GM21825 (cell line): ENCODE data around the gene TPM1.

Experiments
- ATAC-seq: cut with Tn5 transposase; IDR thresholded peaks from one replicate; pipeline ENCODE4 v1.9.1; 2021; ENCODE audit warnings: mild to moderate bottlenecking, moderate library complexity; ENCODE audit not compliant: unreplicated experiment

Gene TPM1

DNA sequence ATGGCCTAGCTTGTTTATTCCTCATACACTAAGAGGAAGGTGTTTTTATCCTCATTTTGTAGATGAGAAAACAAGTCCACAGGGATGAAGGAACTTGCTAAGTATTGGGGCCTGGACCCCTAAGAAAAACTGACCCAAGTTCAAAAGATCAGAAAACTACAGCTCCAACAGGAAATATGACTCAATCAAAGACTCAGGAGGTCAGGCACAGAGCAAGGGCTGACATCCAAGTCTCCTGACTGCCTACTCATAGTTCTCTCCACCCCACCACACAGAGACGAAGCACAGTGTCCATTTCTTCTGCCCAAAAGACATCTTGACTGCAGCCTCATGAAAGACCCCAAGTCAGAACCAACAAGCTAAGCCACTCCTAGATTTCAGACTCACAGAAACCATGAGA is 26.9 kb upstream of the TPM1 start:
- ATAC-seq = no peak

DNA sequence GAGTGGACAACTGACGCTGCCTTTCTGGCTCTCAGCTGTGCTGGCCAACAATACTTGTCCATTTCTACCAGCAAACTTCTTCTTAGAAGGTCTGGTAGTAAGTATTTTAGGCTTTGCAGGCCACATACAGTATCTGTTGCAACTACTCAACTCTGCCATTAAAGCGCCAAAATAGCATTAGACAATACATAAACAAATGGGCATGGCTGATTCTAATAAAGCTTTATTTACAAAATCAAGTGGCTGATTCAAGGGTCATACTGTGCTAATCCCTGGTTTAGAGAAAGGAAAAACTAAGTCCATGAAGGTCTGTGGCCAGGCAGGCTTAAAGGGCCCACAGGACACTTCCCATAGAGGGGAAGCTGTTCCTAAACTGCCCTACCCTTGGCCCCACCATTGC is 26.3 kb upstream of the TPM1 start:
- ATAC-seq = no peak

- no peak for ATAC-seq
These were observed 23.9 kb upstream of the TPM1 start for GRCh38 chr15:63018639-63019038.

- no peak for ATAC-seq
These were observed 22.9 kb upstream of the TPM1 start for GRCh38 chr15:63019511-63020109.

- no peak for ATAC-seq
These were observed 22.4 kb upstream of the TPM1 start for GRCh38 chr15:63020128-63020527.

GRCh38 chr15:63020759-63021430 is 21.7 kb upstream of the TPM1 start:
- ATAC-seq = no peak

- no peak for ATAC-seq
These were observed 20.4 kb upstream of the TPM1 start for GRCh38 chr15:63022181-63022580.

GRCh38 chr15:63022663-63023062 is 19.9 kb upstream of the TPM1 start:
- ATAC-seq = no peak

DNA sequence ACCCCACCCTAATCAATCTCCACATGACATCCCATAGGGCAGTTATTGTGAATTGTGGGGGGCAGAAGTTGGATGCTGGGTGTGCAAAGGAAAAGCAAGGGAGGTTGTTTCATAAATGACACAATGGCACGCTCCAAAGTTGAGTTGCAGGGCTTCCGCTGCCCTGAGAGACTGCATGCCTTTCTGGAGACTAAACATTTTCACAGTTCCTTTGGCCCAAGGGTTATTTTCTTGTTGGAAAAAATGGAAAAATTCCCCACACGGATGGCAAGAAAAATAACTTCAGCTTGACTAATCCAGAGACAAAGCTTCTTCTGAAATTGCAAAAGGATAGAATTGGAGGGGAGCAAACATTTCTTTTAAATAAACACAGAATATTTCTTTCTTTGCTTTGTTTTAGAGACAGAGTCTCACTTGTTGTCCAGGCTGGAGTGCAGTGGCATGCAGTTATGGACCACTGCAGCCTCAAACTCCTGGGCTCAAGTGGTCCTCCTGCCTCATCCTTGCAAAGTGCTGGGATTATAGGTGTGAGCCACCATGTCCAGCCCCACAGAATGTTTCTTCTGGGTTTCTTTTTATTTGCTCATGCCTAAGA is 19.1 kb upstream of the TPM1 start:
- ATAC-seq = no peak

DNA sequence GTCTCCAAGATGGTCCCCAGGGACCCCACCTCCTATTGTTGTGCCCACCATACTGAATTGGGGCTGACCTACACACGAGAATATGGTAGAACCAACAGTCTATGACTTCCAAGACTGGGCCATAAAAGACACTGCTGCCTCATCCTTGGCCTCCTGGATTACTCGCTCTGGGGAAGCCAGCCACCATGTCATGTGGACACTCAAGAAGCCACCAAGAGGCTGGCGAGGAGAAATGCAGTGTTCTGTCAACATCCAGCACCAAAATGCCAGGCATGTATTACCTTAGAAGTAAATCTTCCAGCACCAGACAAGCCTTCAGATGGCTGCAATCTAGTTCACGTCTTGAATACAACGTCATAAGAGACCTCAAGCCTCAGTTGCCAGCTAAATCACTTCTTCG is 17.1 kb upstream of the TPM1 start:
- no peak for ATAC-seq

DNA sequence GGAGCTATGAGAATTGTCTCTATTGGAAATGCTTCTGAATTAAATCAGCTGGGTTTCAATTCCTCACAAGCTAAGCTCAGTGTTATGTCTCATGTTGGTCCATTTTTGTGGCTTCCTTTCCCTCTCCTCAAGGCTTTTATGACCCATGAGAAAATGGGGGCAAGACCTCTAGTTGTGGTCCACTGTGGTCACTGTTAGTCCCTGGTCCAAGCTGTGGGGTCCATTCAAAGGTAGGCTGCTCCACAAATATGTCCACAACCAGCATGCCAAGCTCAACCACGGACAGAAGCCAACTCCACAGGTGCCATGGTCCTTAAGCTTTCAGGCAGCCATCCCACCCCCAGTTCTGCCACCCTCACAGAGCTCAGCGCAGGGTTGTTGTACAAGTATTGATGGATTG is 14.9 kb upstream of the TPM1 start:
- no peak for ATAC-seq

DNA sequence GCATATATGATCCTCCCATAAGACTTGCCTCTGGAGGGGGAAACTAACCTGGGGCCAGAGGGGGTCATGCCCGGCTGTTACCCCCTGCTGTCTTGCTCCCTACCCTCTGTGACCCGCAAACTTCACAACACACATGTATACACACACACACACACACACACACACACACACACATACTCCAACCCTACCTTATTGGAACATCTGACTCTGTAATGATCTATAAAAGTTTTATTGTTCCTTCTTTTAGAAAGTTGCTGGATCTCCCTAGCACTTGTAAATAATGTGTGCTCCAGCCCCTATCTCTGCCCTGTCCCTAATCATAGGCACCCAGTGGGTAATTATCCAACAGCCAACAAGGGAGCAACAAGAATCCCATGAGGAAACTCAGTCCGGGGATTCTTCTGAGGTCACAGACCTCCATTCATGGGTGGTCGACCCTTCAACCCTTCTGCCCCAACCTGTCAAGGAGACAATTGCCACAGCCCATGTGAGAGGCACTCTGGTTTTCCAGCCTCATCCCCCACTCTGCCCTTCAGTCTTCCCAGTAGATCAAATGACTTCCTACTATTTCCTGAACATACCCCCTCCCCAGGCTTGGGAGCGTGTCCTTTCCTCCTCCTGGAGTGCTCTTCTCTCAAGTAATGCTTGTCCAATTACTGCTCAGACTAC is 14.0 kb upstream of the TPM1 start:
- ATAC-seq = no peak

DNA sequence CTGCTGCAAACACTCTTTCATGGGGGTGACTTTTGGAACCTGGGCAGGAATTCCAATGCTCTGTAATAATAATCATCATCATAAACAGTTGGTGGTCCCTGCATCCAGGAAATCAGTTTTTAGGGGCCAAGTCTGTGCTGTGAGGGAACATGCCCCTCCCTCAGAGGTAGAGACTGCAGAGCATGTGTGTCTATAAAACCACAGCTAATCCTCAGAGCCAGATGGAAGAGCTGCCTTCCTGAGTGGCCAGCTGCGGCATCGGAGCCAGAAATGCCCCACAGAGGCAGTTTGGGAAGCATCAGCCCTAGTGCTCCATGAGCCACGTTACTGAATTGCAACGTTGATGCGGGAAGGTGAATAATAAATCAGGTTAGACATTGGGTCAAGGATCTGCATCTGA is 12.9 kb upstream of the TPM1 start:
- no peak for ATAC-seq

DNA sequence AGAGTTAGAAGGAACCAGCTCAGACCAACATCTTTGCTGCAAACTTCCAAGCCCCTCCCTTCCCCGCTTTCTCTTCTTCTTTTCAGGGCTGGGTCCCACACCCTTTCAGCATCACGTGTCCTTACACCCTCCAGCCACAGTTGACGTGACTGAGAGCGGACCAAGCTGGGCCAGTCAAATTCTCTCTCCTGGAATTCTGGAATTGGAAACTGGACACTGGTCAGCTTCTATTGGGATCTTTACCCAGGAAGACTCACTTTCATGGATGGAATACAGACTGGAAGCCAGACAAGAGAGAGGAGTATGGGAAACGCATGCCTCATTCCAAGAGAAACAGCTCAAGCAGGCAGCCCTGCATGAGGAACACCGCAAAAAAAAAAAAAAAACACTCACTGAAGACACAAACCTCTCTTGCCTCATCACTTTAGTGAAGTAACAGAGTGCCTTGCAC is 12.4 kb upstream of the TPM1 start:
- ATAC-seq = no peak

GRCh38 chr15:63034578-63034977 is 8.0 kb upstream of the TPM1 start:
- no peak for ATAC-seq

- ATAC-seq = no peak
These were observed 7.3 kb upstream of the TPM1 start for GRCh38 chr15:63035253-63035652.

DNA sequence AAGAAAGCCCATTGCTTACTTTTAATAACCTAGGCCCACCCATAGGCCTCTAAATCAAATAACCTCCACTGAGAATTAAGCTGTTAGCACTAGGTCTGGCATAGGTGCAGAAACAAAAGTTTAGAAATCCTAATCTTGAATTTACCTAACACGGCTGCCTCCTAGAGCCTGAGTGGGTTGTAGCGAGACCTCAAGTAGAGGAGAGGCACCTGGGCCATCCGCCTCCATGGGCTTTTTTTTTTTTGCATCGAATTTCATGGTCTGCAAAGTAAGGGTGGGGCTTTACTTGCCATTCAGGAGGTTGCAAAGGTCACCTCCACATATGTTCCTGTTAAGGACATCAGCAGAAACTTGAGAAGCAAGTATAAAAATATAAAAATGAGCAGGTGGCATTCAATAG is 6.6 kb upstream of the TPM1 start:
- no peak for ATAC-seq

DNA sequence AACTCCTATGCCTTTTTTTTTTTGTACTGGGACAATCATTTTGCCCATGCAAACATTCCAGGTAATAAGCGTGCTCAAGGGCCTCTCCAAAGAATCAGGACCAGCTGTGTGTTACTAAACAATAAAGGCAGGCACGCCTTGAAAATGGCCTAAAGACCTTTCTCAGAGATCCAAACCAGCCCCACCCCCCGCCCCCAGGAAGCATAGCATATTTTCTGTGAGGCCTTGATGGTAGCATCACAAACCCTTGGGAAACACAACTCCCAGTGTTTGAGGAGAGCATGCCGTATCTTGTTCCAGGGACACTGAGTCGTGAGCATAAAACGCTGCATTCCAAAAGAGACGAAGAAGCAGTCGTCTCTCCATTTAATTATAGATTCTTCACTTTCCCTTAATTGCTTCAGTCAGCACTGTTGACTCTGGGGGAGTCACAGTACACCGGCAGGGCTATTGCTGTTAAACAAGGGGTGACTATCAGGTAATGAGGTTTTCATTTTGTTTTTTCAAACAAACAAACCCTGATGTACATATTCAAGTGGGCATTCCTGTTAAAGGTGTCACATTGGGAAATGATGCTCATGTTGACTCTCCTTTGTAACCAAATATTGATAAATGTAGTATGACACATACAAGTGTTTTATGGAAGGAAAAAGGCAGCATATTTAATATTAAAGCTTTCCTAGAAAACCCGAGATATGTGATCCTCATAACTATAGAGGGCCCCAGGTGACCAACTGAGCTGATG is 4.4 kb upstream of the TPM1 start:
- ATAC-seq = no peak

- ATAC-seq = no peak
These were observed 3.4 kb upstream of the TPM1 start for GRCh38 chr15:63038926-63039673.

DNA sequence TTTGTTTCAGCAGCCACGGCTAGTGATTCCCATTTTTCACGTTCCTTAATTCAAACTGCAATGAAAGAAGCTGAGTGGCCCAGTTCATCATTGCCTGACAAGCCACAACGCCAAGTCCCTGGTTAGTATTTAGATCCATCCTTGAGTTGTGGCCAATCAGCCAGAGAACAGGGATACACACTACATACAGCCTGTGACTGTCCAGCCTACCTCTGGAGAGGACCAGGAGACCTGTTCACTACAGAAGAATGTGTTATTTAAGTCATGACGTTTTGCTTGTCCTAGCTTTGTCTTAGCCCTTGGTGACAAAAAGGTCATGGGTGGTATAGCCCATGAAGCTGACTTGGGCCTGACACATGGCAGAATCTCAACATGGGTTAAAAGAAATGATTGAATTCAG is 2.7 kb upstream of the TPM1 start:
- no peak for ATAC-seq

DNA sequence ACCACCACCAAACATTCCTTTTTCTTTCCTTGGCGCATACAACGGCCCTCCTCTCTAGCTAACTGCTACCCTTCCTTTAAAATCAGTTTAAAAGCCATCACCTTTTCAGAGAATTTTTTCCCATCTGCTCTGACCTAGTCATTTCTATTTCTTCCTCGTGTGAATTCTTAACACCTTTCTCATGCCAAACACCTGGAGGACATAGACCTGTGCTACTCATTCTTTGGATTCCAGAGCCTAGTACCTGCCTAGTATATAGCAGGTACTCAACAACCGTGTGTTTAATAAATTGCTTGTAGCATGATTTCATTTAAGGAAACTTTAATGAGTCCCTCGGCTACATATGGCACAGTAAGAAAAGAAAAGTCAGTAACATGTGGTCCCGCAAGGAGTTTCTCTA is 2.0 kb upstream of the TPM1 start:
- no peak for ATAC-seq
